HCT116 (cell line): ENCODE data around the gene STPG1.

Source experiments
- CTCF ChIP-seq, 3 experiments: fragments of 200-600 bp in 1 of 3; sonication (generic) in 1 of 3; IDR thresholded peaks in 2 of 3; conservative IDR thresholded peaks in 1 of 3; 2 replicates each; pipeline ENCODE4 v1.5.1; 2012 to 2017; ENCODE audit warnings: low read depth in 2 of 3, low read length in 2 of 3, antibody characterized with exemption in 1 of 3, borderline replicate concordance in 1 of 3, control low read depth in 1 of 3, mild to moderate bottlenecking in 1 of 3, mixed read lengths in 1 of 3, mixed run types in 1 of 3, moderate library complexity in 1 of 3; ENCODE audit not compliant: insufficient read depth in 1 of 3
- RAD21 ChIP-seq: IDR thresholded peaks from 2 replicates; pipeline ENCODE4 v1.6.1; 2012; ENCODE audit warnings: low read depth, mild to moderate bottlenecking
- SIN3A ChIP-seq: IDR thresholded peaks from 2 replicates; pipeline ENCODE4 v1.6.1; 2012; ENCODE audit warnings: low read depth

DNA sequence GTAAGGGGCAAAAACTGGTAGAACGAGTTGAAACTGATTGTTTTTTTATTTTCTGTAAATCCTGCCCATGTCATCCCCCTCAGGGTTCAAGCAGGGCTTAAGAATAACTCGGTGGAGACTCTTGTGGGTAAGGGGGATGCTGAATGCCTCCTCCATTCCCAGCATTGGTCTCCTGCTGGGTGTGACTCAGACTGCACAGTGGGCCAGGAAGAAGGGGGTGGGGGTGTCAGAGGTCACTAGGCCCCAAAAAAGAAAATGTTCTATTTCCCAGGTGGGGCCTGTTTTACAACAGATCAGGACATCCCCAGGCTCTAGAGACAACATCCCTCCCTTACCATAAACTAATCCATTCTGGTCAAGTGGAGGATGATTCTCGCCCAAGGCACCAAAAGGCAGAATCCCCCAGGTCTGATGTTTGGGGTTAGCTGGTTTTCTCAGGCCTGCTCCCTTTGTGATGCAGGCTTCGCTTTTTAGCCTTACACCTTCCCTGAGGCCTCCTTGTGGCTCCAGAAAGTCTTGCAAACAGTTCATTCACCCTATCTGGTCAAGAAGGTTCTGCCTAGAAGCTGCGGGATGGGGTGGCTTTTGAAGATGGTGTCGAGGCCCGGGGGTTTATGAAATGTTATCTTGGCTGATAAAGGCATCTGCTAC, 105.1 kb downstream of the STPG1 start:
- TF ChIP-seq CTCF (IDR thresholded peaks at IDR 0.05 in 2 of 3, conservative IDR thresholded peaks at IDR 0.05 in 1 of 3; ENCODE audit: borderline replicate concordance in 1 of 3, insufficient read depth in 1 of 3, low read depth in 2 of 3, low read length in 2 of 3), result peak; percentile 29 to 50 (median 41); a peak in 3 of 6 replicates
- no peak for TF ChIP-seq SIN3A
- peak; percentile 53 for TF ChIP-seq RAD21
